GM18505 (cell line): ENCODE measurements around the gene ZFR2.

Source experiments
- ATAC-seq: cut with Tn5 transposase; IDR thresholded peaks from one replicate; pipeline ENCODE4 v1.9.1; 2021; ENCODE audit not compliant: unreplicated experiment
- POLR2A ChIP-seq: IDR thresholded peaks from 4 replicates; pipeline ENCODE4 v1.6.1; 2011; ENCODE audit warnings: borderline replicate concordance; ENCODE audit not compliant: insufficient read depth, insufficient read length; ENCODE audit errors: extremely low read depth

ZFR2 gene

GRCh38 chr19:3778899-3779723, 89.7 kb downstream of the ZFR2 start:
- ATAC-seq = no peak

GRCh38 chr19:3778104-3778867, 90.6 kb downstream of the ZFR2 start:
- TF ChIP-seq POLR2A = no peak
- ATAC-seq = no peak

More at GRCh38 chr19:3778899-3779723, 89.7 kb downstream of the ZFR2 start:
- TF ChIP-seq POLR2A = no peak

DNA sequence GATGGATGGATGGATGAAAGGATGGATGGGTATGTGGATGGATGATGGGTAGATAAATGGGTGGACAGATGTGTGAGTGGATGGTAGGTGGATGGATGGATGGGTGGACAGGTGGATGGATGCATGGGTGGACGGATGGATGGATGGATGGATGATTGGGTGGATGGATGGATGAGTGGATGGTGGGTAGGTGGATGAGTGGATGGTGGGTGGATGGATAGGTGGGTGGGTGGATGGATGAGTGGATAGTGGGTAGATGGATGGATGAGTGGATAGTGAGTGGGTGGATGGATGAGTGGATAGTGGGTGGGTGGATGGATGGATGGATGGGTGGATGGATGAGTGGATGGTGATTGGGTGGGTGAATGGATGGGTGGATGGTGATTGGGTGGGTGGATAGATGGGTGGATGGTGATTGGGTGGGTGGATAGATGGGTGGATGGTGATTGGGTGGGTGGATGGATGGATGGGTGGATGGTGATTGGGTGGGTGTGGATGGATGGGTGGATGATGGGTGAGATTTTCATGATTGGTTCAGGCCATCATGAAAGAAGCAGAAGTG, 92.3 kb downstream of the ZFR2 start:
- ATAC-seq = no peak
- TF ChIP-seq POLR2A = no peak

DNA sequence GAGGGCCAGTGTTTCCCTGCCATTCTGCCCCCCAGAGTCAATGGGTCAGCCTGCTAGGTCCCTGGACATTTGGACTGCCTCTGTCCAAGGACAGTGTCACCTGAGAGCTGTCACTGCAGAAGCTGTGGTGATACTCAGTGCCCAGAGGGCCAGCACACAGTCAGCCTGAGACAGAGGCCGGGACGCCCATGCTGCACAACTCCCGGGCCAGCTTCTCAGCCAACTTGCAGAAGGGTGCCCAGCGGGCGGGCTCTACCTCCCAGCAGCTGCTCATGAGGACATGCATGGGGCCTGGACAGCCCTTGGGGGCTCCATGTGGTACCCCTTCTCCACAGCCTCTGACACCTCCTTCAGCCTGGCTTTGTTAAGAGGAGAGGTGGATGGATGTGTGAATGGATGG, 93.0 kb downstream of the ZFR2 start:
- TF ChIP-seq POLR2A = no peak
- no peak for ATAC-seq

GRCh38 chr19:3775374-3775711, 93.5 kb downstream of the ZFR2 start:
- no peak for ATAC-seq
- TF ChIP-seq POLR2A = no peak

- no peak for ATAC-seq
- TF ChIP-seq POLR2A = no peak
Observed at GRCh38 chr19:3774621-3775373, 94.0 kb downstream of the ZFR2 start.

- no peak for ATAC-seq
- TF ChIP-seq POLR2A = no peak
Observed at GRCh38 chr19:3773814-3774515, 94.9 kb downstream of the ZFR2 start.

- no peak for ATAC-seq
- no peak for TF ChIP-seq POLR2A
Observed at GRCh38 chr19:3771906-3772455, 96.9 kb downstream of the ZFR2 start, which contains the start of gene RAX2. TSS of gene RAX2 (minus strand) at chr19:3772228. CDS start at chr19:3771742, 486 bp downstream.

DNA sequence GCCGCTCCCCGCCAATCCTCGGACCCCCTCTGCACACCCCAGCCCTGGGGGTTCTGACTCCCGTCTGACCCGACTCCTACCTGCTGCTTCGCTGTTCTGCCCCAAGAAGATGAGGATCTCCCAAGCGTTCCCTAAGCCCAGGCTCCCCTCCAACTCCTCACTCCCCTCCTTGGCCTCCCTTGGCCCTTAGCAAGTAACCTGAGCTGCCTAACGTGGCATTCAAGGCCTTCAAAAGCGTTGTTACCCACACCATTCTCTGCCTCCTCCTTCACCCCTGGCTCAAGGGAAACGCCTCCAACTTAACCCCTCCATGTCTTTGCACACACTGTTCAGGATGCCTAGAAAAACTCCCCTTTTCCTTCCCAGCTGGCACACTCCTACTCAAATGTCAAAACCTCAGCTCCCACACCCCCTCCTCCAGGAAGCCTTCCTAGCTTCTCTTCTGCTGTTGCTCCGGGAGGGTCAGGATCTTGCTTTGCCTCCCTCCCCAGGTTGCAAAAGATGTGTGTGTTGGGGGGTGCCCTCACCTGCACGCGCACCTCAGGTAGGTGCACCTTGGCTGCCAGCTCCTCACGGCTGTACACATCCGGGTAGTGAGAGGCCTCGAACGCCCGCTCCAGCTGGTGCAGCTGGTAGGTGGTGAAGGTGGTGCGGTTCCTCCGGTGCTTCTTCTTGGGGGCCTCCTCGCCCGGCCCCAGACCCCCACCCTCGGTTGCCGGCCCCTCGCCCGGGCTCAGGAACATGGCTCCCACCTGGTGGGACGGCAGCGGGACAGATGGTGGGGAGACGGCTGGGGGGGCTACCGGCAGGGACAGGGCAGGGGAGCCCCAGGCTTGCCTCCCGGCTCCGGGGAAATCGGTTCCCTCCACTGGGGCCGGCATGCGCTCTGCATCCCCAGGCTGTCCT, 97.6 kb downstream of the ZFR2 start:
- ATAC-seq = no peak
- no peak for TF ChIP-seq POLR2A

GRCh38 chr19:3770136-3770999, 98.5 kb downstream of the ZFR2 start:
- ATAC-seq = no peak
- TF ChIP-seq POLR2A = no peak
